GM12864 (cell line): ENCODE results near the gene NUP62.

Experiments
- DNase-seq: peaks from one replicate; pipeline ENCODE4 v3.0.0-alpha.2; 2011; ENCODE audit warnings: low read depth
- H3K4me3 ChIP-seq: 2 replicates; pipeline ENCODE4 v1.5.1; 2011; ENCODE audit warnings: mild to moderate bottlenecking, low read depth, low read length, control low read depth
- CTCF ChIP-seq: IDR thresholded peaks from 2 replicates; pipeline ENCODE4 v1.5.1; 2011; ENCODE audit warnings: low read depth, mild to moderate bottlenecking, moderate library complexity, low read length, control low read depth, inconsistent platforms; ENCODE audit errors: missing control alignments

NUP62 gene

GRCh38 chr19:49863254-49863934, 65.9 kb downstream of the NUP62 start:
- TF ChIP-seq CTCF = no peak
- DNase-seq = no peak
- H3K4me3 ChIP-seq = no peak overlapping the region

GRCh38 chr19:49862391-49863253, 66.7 kb downstream of the NUP62 start:
- TF ChIP-seq CTCF = peak; percentile 50
- no peak for DNase-seq
- H3K4me3 ChIP-seq = no peak overlapping the region

- no peak for TF ChIP-seq CTCF
- H3K4me3 ChIP-seq = no peak overlapping the region
- no peak for DNase-seq
These were observed 67.5 kb downstream of the NUP62 start for GRCh38 chr19:49861541-49862378.

- H3K4me3 ChIP-seq = no peak overlapping the region
- no peak for DNase-seq
- TF ChIP-seq CTCF = no peak
These were observed 68.2 kb downstream of the NUP62 start for GRCh38 chr19:49861107-49861506.

- H3K4me3 ChIP-seq = no peak overlapping the region
- TF ChIP-seq CTCF = no peak
- DNase-seq = no peak
These were observed 68.8 kb downstream of the NUP62 start for GRCh38 chr19:49860336-49861102.

- no peak for DNase-seq
- no peak overlapping the region for H3K4me3 ChIP-seq
- no peak for TF ChIP-seq CTCF
These were observed 69.5 kb downstream of the NUP62 start for GRCh38 chr19:49859682-49860335.
